ENCODE results near the gene MAS1.

DNA sequence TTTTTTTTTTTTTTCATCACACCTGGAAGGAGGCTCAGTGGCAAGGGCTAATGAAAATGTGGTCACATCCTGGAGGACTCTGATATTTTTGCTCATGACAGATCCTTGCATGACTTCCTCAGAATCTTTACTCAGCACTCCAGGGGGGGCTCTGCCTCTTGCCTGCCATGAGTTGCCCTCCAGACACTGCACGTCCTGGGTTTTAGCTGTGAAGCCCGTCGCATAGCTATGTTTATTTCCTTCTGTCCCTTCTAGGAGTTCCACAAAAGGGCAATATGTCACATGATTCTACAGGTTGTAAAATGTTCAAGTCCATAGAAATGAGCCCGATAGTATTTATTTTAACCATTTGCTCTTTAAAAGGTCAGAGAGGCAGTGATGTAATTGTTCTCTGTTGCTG lies 18.2 kb downstream of the MAS1 start:
- TF ChIP-seq EZH2 (IDR thresholded peaks at IDR 0.05; ENCODE audit: borderline replicate concordance, low read depth, low read length, severe bottlenecking), result no peak
- TF ChIP-seq, protein P1, sequence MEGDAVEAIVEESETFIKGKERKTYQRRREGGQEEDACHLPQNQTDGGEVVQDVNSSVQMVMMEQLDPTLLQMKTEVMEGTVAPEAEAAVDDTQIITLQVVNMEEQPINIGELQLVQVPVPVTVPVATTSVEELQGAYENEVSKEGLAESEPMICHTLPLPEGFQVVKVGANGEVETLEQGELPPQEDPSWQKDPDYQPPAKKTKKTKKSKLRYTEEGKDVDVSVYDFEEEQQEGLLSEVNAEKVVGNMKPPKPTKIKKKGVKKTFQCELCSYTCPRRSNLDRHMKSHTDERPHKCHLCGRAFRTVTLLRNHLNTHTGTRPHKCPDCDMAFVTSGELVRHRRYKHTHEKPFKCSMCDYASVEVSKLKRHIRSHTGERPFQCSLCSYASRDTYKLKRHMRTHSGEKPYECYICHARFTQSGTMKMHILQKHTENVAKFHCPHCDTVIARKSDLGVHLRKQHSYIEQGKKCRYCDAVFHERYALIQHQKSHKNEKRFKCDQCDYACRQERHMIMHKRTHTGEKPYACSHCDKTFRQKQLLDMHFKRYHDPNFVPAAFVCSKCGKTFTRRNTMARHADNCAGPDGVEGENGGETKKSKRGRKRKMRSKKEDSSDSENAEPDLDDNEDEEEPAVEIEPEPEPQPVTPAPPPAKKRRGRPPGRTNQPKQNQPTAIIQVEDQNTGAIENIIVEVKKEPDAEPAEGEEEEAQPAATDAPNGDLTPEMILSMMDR (IDR thresholded peaks at IDR 0.05; ENCODE audit: borderline replicate concordance, extremely low read depth, low read length, poor library complexity, severe bottlenecking), result no peak
